ENCODE results near the gene MYL12B.

- no peak for TF ChIP-seq POLR2AphosphoS5 (IDR thresholded peaks at IDR 0.05; ENCODE audit: low read depth, low read length)
- TF ChIP-seq REST (IDR thresholded peaks at IDR 0.05; ENCODE audit: insufficient read depth in 1 of 2, low read depth in 2 of 2, low read length in 2 of 2) = no peak
- TF ChIP-seq TAF1 (IDR thresholded peaks at IDR 0.05; ENCODE audit: borderline replicate concordance, insufficient read depth, low read length) = no peak
These were observed 22.0 kb downstream of the MYL12B start for GRCh38 chr18:3283908-3284307.

All from PFSK-1 (cell line).